Activated CD4-positive, alpha-beta T cell treated with anti-CD3 and anti-CD28 coated beads, Interleukin-2, amount 10 ng/mL, durations not matched to agents 24 days and 14 days (primary cell): ENCODE measurements around the gene CFAP298. TPM values are rescaled to one million over a fixed set of nuclear protein-coding genes. Genes with fewer than 3 reads are reported as not detected.
"Not testable (repeated sequence)": the region's sequence is repeated elsewhere in the genome, so short reads cannot be mapped to it uniquely, and the experiment has no call there.

Experiments used
- DNase-seq: peaks from one replicate; pipeline ENCODE4 v3.0.0; 2022
- H3K27ac Mint-ChIP-seq: one replicate; pipeline ENCODE4 v1.8.0; 2022; ENCODE audit warnings: mild to moderate bottlenecking, mixed read lengths
- H3K27me3 Mint-ChIP-seq: one replicate; pipeline ENCODE4 v1.8.0; 2022; ENCODE audit warnings: mixed read lengths
- H3K36me3 Mint-ChIP-seq: one replicate; pipeline ENCODE4 v1.8.0; 2022; ENCODE audit warnings: low read depth, mild to moderate bottlenecking, mixed read lengths
- H3K4me1 Mint-ChIP-seq: one replicate; pipeline ENCODE4 v1.8.0; 2021; ENCODE audit warnings: mixed read lengths
- H3K4me3 Mint-ChIP-seq: one replicate; pipeline ENCODE4 v1.8.0; 2022; ENCODE audit warnings: mild to moderate bottlenecking, moderate library complexity, mixed read lengths
- H3K9me3 Mint-ChIP-seq: one replicate; pipeline ENCODE4 v1.8.0; 2021; ENCODE audit warnings: mixed read lengths
- intact Hi-C: fragments of 100-400 bp; cut with micrococcal nuclease; formaldehyde crosslinking; loops from one replicate; pipeline ENCODE4 v1.15.1; 2023
- total RNA-seq: library from RNA; stranded (reverse); gene quantifications from 2 replicates; pipeline ENCODE4 v1.2.3, GENCODE V29; 2022

CFAP298 gene
- total RNA-seq, 1 donor from 2014 or later: 57.6 TPM

- Mint-ChIP-seq H3K27me3 (peaks cover 7% of the 10 kb centered on the region), H3K4me3 (no peak overlapping the region), H3K27ac (no peak overlapping the region), H3K4me1 (peaks cover 12% of the 10 kb centered on the region), H3K36me3 (no peaks in the 10 kb centered on the region), H3K9me3 (peaks cover 12% of the 10 kb centered on the region)
- intact Hi-C loops: loop anchor here (5.0 kb wide), 2 partner anchors 75 to 290 kb away; partner anchors contain the start of gene MIS18A
- DNase-seq: no peak
Measured at GRCh38 chr21:32567626-32568025, 44.6 kb downstream of the CFAP298 start.

- no peak for DNase-seq
- H3K9me3 Mint-ChIP-seq: peaks cover 12% of the 10 kb centered on the region
- H3K27ac Mint-ChIP-seq: no peak overlapping the region
- no peaks in the 10 kb centered on the region for H3K36me3 Mint-ChIP-seq
- peaks cover 12% of the 10 kb centered on the region for H3K4me1 Mint-ChIP-seq
- H3K27me3 Mint-ChIP-seq: peaks cover 7% of the 10 kb centered on the region
- intact Hi-C loops: loop anchor here (5.0 kb wide), 2 partner anchors 75 to 290 kb away; partner anchors contain the start of gene MIS18A
- no peak overlapping the region for H3K4me3 Mint-ChIP-seq
Measured at GRCh38 chr21:32566741-32567389, 45.3 kb downstream of the CFAP298 start.

- H3K27me3 Mint-ChIP-seq: peaks cover 7% of the 10 kb centered on the region
- H3K4me1 Mint-ChIP-seq: peaks cover 12% of the 10 kb centered on the region
- intact Hi-C loops: loop anchor here (5.0 kb wide), 2 partner anchors 74 to 289 kb away; partner anchors contain the start of gene MIS18A
- no peak overlapping the region for H3K4me3 Mint-ChIP-seq
- H3K36me3 Mint-ChIP-seq: no peaks in the 10 kb centered on the region
- DNase-seq: no peak
- no peak overlapping the region for H3K27ac Mint-ChIP-seq
- H3K9me3 Mint-ChIP-seq: peaks cover 12% of the 10 kb centered on the region
Measured at GRCh38 chr21:32565856-32566465, 46.2 kb downstream of the CFAP298 start.

GRCh38 chr21:32562915-32563314, 49.3 kb downstream of the CFAP298 start:
- Mint-ChIP-seq H3K9me3 (peaks cover 12% of the 10 kb centered on the region), H3K36me3 (no peaks in the 10 kb centered on the region), H3K27ac (no peak overlapping the region), H3K4me1 (no peaks in the 10 kb centered on the region), H3K4me3 (no peak overlapping the region), H3K27me3 (peaks cover 7% of the 10 kb centered on the region)
- DNase-seq: no peak
- intact Hi-C loops: no loop called here

- DNase-seq: no peak
- H3K27ac Mint-ChIP-seq: no peak overlapping the region
- H3K27me3 Mint-ChIP-seq: peaks cover 7% of the 10 kb centered on the region
- intact Hi-C loops: no loop called here
- no peaks in the 10 kb centered on the region for H3K4me1 Mint-ChIP-seq
- no peaks in the 10 kb centered on the region for H3K36me3 Mint-ChIP-seq
- H3K4me3 Mint-ChIP-seq: no peak overlapping the region
- peaks cover 12% of the 10 kb centered on the region for H3K9me3 Mint-ChIP-seq
Measured at GRCh38 chr21:32562426-32562825, 49.8 kb downstream of the CFAP298 start.

GRCh38 chr21:32561476-32561875, 50.7 kb downstream of the CFAP298 start:
- H3K27me3 Mint-ChIP-seq, H3K36me3 Mint-ChIP-seq, intact Hi-C loops, H3K27ac Mint-ChIP-seq, H3K4me1 Mint-ChIP-seq, DNase-seq, H3K4me3 Mint-ChIP-seq: not testable (repeated sequence)
- peaks cover 12% of the 10 kb centered on the region for H3K9me3 Mint-ChIP-seq

GRCh38 chr21:32560896-32561295, 51.3 kb downstream of the CFAP298 start:
- Mint-ChIP-seq H3K36me3 (no peaks in the 10 kb centered on the region), H3K4me1 (no peaks in the 10 kb centered on the region), H3K27me3 (peaks cover 7% of the 10 kb centered on the region), H3K9me3 (peaks cover 12% of the 10 kb centered on the region), H3K4me3 (no peak overlapping the region), H3K27ac (no peak overlapping the region)
- no peak for DNase-seq
- intact Hi-C loops: no loop called here

GRCh38 chr21:32559006-32559610, 53.1 kb downstream of the CFAP298 start:
- no peaks in the 10 kb centered on the region for H3K27me3 Mint-ChIP-seq
- H3K27ac Mint-ChIP-seq: no peak overlapping the region
- no peak overlapping the region for H3K4me3 Mint-ChIP-seq
- H3K9me3 Mint-ChIP-seq: no peaks in the 10 kb centered on the region
- H3K36me3 Mint-ChIP-seq: no peaks in the 10 kb centered on the region
- H3K4me1 Mint-ChIP-seq: no peaks in the 10 kb centered on the region
- DNase-seq: no peak
- intact Hi-C loops: no loop called here

GRCh38 chr21:32558106-32558505, 54.1 kb downstream of the CFAP298 start:
- Mint-ChIP-seq H3K9me3 (no peaks in the 10 kb centered on the region), H3K4me3 (no peak overlapping the region), H3K4me1 (no peaks in the 10 kb centered on the region), H3K36me3 (no peaks in the 10 kb centered on the region), H3K27ac (no peak overlapping the region), H3K27me3 (no peaks in the 10 kb centered on the region)
- intact Hi-C loops: no loop called here
- no peak for DNase-seq

GRCh38 chr21:32554832-32555638, 57.1 kb downstream of the CFAP298 start:
- intact Hi-C loops: no loop called here
- Mint-ChIP-seq H3K4me3 (no peak overlapping the region), H3K36me3 (no peaks in the 10 kb centered on the region), H3K4me1 (no peaks in the 10 kb centered on the region), H3K27me3 (peaks cover 2% of the 10 kb centered on the region), H3K27ac (no peak overlapping the region), H3K9me3 (no peaks in the 10 kb centered on the region)
- no peak for DNase-seq

- Mint-ChIP-seq H3K27ac (no peak overlapping the region), H3K4me1 (no peaks in the 10 kb centered on the region), H3K9me3 (no peaks in the 10 kb centered on the region), H3K4me3 (no peak overlapping the region), H3K27me3 (peaks cover 7% of the 10 kb centered on the region), H3K36me3 (no peaks in the 10 kb centered on the region)
- intact Hi-C loops: no loop called here
- no peak for DNase-seq
Measured at GRCh38 chr21:32549886-32550285, 62.3 kb downstream of the CFAP298 start.

- Mint-ChIP-seq H3K27ac (no peak overlapping the region), H3K27me3 (peaks cover 7% of the 10 kb centered on the region), H3K36me3 (no peaks in the 10 kb centered on the region), H3K9me3 (no peaks in the 10 kb centered on the region), H3K4me3 (no peak overlapping the region), H3K4me1 (no peaks in the 10 kb centered on the region)
- DNase-seq: no peak
- intact Hi-C loops: no loop called here
Measured at GRCh38 chr21:32549440-32549839, 62.7 kb downstream of the CFAP298 start.
